Transverse colon (tissue), 4 donors: Measurements from ENCODE around the gene LYPD1. TPM values are rescaled to one million over a fixed set of nuclear protein-coding genes. Genes with fewer than 3 reads are reported as not detected.

ENCODE experiments used
- DNase-seq: peaks from one replicate; pipeline ENCODE4 v3.0.0-alpha.2; 2019
- H3K27ac ChIP-seq, 4 donors: fragments of 200-600 bp; sonication (generic); 2 replicates each; pipeline ENCODE4 v1.5.1; 2016 to 2018; ENCODE audit warnings: inconsistent platforms in 4 of 4
- H3K27me3 ChIP-seq: fragments of 200-600 bp; sonication (generic); 2 replicates; pipeline ENCODE4 v1.5.1; 2017; ENCODE audit warnings: inconsistent platforms
- H3K36me3 ChIP-seq, 4 donors: fragments of 200-600 bp; sonication (generic); 2 replicates each; pipeline ENCODE4 v1.5.1; 2017 to 2019; ENCODE audit warnings: inconsistent platforms in 4 of 4
- H3K4me1 ChIP-seq, 4 donors: fragments of 200-600 bp; sonication (generic); 2 replicates each; pipeline ENCODE4 v1.5.1; 2017 to 2020; ENCODE audit warnings: inconsistent platforms in 4 of 4
- H3K4me3 ChIP-seq, 4 donors: fragments of 200-600 bp; sonication (generic); 1 replicate in 1 of 4; 2 replicates in 3 of 4; pipeline versions ENCODE4 v1.5.1 to v1.6.1; 2017 to 2019; ENCODE audit warnings: inconsistent platforms in 4 of 4
- H3K9me3 ChIP-seq, 2 donors: fragments of 200-600 bp; sonication (generic); 2 replicates each; pipeline ENCODE4 v1.5.1; 2017 to 2019; ENCODE audit warnings: inconsistent platforms in 2 of 2
- CTCF ChIP-seq, 5 experiments: fragments of 200-600 bp in 3 of 5; fragments of 450-650 bp in 2 of 5; sonication (generic) in 3 of 5; IDR thresholded peaks; 1 replicate in 2 of 5; 2 replicates in 3 of 5; pipeline ENCODE4 v1.5.1; 2016 to 2017; ENCODE audit warnings: antibody characterized with exemption in 5 of 5, inconsistent platforms in 3 of 5, mild to moderate bottlenecking in 2 of 5, moderate library complexity in 1 of 5
- EP300 ChIP-seq: sonication (generic); formaldehyde crosslinking; IDR thresholded peaks from one replicate; pipeline ENCODE4 v1.6.1; 2017; ENCODE audit warnings: antibody characterized with exemption, low read depth
- POLR2A ChIP-seq: fragments of 450-650 bp; IDR thresholded peaks from one replicate; pipeline ENCODE4 v1.6.1; 2016; ENCODE audit warnings: antibody characterized with exemption, mild to moderate bottlenecking, moderate library complexity
- POLR2AphosphoS5 ChIP-seq, 3 donors: sonication (generic); formaldehyde crosslinking; IDR thresholded peaks; one replicate each; pipeline ENCODE4 v1.6.1; 2016; ENCODE audit warnings: antibody characterized with exemption in 3 of 3
- WGBS, 2 donors: methylation state at CpG; one replicate each; pipeline ENCODE4 v1.1.5; 2018; ENCODE audit warnings: low coverage in 1 of 2; 5-methylcytosine and 5-hydroxymethylcytosine counted together
- in situ Hi-C, 4 donors: fragments of 200-750 bp; cut with MboI; loops; one replicate each; pipeline versions ENCODE4 v1.15.0 to v1.15.1; 2017; ENCODE audit warnings: low sequenced_read_pairs in 3 of 4, low pct_ligation_motif_present in 1 of 4, low pct_unique_long_range_greater_than_20kb in 1 of 4
- intact Hi-C: fragments of 100-400 bp; cut with DNase I; formaldehyde crosslinking; loops from one replicate; pipeline ENCODE4 v1.15.1; 2023; ENCODE audit warnings: low total_unique reads
- total RNA-seq, 4 donors: library from RNA; depleted of rRNA; stranded (reverse); fragments of >200 nt; gene quantifications; one replicate each; pipeline ENCODE4 v1.1.0, GENCODE V29; 2016

Gene LYPD1
- total RNA-seq, 4 donors from 2014 or later, result 0.27 to 3.6 (median 0.32) TPM; not detected in 1

- no peaks in the 10 kb centered on the region for H3K9me3 ChIP-seq
- peaks cover 50% of the 10 kb centered on the region for H3K27me3 ChIP-seq
- no peaks in the 10 kb centered on the region for H3K36me3 ChIP-seq
- WGBS, 2 donors, result 58% methylated on average over 1 of the region's 1 CpG; no CpG with 5 or more reads in 1 of the 2 donors
- H3K4me3 ChIP-seq, result no peak overlapping the region
- no peak overlapping the region for H3K27ac ChIP-seq
- no peak for DNase-seq
- peaks cover 8 to 33% (median 23%) of the 10 kb centered on the region in 4 donors for H3K4me1 ChIP-seq
- in situ Hi-C loops (loop anchor here in 1 of 4 donors (25.0 kb wide), 1 partner anchor 495 kb away; no protein-coding TSS in a partner anchor), intact Hi-C loops (no loop called here)
- TF ChIP-seq EP300 (no peak), POLR2A (no peak), CTCF (IDR thresholded peaks at IDR 0.05) (no peak), POLR2AphosphoS5 (IDR thresholded peaks at IDR 0.05) (no peak)
Measured at GRCh38 chr2:132667706-132668105, 2.3 kb downstream of the LYPD1 start.

GRCh38 chr2:132665401-132666140 lies 4.4 kb downstream of the LYPD1 start:
- intact Hi-C loops, result no loop called here
- WGBS, 2 donors, result 63 to 72% methylated on average over 4 of the region's 4 CpGs

GRCh38 chr2:132664096-132664495 lies 5.9 kb downstream of the LYPD1 start:
- TF ChIP-seq POLR2AphosphoS5 (IDR thresholded peaks at IDR 0.05) (no peak), CTCF (IDR thresholded peaks at IDR 0.05) (no peak)
- Histone ChIP-seq H3K27me3 (peaks cover 22% of the 10 kb centered on the region), H3K9me3 (no peaks in the 10 kb centered on the region), H3K4me1 (peaks cover under 1 to 8% (median 4%) of the 10 kb centered on the region in 4 donors), H3K27ac (no peak overlapping the region), H3K36me3 (no peaks in the 10 kb centered on the region), H3K4me3 (no peak overlapping the region)
- DNase-seq, result no peak
- in situ Hi-C loops, result loop anchor here in 1 of 4 donors (25.0 kb wide), 1 partner anchor 498 kb away; no protein-coding TSS in a partner anchor
- 70 to 86% methylated on average over 1 to 2 of the region's 2 CpGs for WGBS, 2 donors
- intact Hi-C loops, result no loop called here

More at GRCh38 chr2:132665401-132666140, 4.4 kb downstream of the LYPD1 start:
- in situ Hi-C loops, result loop anchor here in 1 of 4 donors (25.0 kb wide), 1 partner anchor 497 kb away; no protein-coding TSS in a partner anchor
- H3K4me1 ChIP-seq, result peaks cover 8 to 23% (median 16%) of the 10 kb centered on the region in 4 donors
- H3K4me3 ChIP-seq, result no peak overlapping the region
- DNase-seq, result no peak
- H3K9me3 ChIP-seq, result no peaks in the 10 kb centered on the region
- no peak overlapping the region for H3K27ac ChIP-seq
- peaks cover 36% of the 10 kb centered on the region for H3K27me3 ChIP-seq
- no peaks in the 10 kb centered on the region for H3K36me3 ChIP-seq
- no peak for TF ChIP-seq POLR2A
- no peak for TF ChIP-seq CTCF (IDR thresholded peaks at IDR 0.05)
- TF ChIP-seq POLR2AphosphoS5 (IDR thresholded peaks at IDR 0.05), result no peak
- TF ChIP-seq EP300, result no peak

GRCh38 chr2:132662732-132663131 lies 7.3 kb downstream of the LYPD1 start:
- in situ Hi-C loops, result loop anchor here in 1 of 4 donors (25.0 kb wide), 1 partner anchor 500 kb away; no protein-coding TSS in a partner anchor

More at GRCh38 chr2:132662732-132663131, 7.3 kb downstream of the LYPD1 start:
- Histone ChIP-seq H3K9me3 (no peaks in the 10 kb centered on the region), H3K4me3 (no peak overlapping the region), H3K4me1 (no peaks in the 10 kb centered on the region), H3K27ac (no peak overlapping the region), H3K27me3 (peaks cover 8% of the 10 kb centered on the region), H3K36me3 (no peaks in the 10 kb centered on the region)
- intact Hi-C loops, result no loop called here
- no peak for DNase-seq
- no peak for TF ChIP-seq POLR2AphosphoS5 (IDR thresholded peaks at IDR 0.05)
- no peak for TF ChIP-seq POLR2A
- no peak for TF ChIP-seq CTCF (IDR thresholded peaks at IDR 0.05)
- no peak for TF ChIP-seq EP300
- whole genome bisulfite sequencing, 2 donors, result 21 to 59% methylated on average over 3 of the region's 3 CpGs
